GM19351 (cell line): ENCODE data around the gene GPSM1.

Experiments used
- ATAC-seq: cut with Tn5 transposase; IDR thresholded peaks from one replicate; pipeline ENCODE4 v1.9.1; 2021; ENCODE audit warnings: mild to moderate bottlenecking, moderate library complexity; ENCODE audit not compliant: unreplicated experiment

Gene GPSM1

DNA sequence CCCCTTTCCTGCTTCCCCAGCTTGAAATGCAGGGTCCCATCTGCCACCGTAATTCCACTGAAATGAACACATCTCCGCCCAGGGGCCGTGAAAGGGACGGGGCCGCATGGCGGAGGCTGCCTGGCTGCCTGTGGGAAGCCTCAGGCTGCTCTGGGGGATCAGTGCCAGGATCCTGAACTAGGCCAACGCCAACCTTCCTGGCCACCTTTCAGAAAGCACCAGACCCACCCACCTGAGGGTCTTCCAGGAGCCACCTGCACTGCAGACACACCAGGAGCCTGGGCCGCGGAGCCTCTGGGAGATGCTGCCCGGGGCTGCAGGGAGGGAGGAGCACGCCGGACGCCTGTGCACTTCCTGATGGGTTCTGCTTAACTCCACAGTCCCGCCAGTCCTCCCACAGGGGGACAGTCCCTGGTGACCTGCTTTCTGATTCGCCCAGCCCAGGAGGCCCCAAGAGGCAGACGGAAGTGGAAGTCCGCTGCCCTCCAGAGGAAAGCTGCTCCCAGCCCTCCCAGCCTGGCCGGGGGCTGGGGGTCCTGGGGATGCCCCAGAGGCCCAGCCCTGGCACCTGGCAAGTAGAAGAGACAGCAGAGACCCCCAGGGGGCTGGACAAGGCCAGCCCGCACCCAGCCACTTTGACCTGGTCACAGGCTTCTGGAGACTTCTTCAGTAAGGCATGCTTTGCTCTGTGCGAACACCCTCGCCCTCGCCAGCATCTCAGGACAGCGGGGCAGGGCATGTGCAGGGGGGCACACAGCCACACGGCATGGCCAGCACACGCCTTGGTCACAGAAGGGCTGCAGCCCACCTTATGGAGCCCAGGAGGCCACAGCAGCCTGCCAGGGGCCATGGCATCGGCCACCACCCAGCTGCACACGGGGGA lies 46.2 kb downstream of the GPSM1 start, which contains the start of gene CARD9:
TSS of gene CARD9 (minus strand) at position 370 of the 883 bp plus-strand sequence. CDS start 1,591 bp downstream, outside the sequence.
- ATAC-seq, result no peak

GRCh38 chr9:136374183-136374575 lies 46.8 kb downstream of the GPSM1 start:
- no peak for ATAC-seq

- ATAC-seq, result no peak
Observed at GRCh38 chr9:136375096-136375495, 47.8 kb downstream of the GPSM1 start.

DNA sequence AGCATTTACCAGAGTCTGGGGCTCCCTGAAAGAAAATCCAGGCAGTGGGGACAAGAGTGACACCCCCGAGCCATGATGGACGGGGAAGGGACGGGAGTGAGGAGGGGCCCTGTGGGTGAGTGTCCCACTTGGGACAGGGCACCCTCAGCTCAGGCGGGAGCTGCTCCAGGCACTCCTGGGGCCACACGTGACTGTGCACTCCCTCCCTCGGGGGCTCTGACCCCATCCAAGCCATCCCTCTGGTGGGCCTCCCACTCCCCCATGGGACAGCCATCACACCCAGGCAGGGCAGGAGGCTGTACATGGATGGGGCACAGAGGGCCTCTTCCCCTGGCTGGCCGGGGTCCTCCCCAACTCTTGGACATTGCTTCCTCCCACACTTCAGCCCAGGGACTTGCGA lies 49.1 kb downstream of the GPSM1 start:
- ATAC-seq, result no peak

- no peak for ATAC-seq
Observed at GRCh38 chr9:136377341-136378169, 50.2 kb downstream of the GPSM1 start.

DNA sequence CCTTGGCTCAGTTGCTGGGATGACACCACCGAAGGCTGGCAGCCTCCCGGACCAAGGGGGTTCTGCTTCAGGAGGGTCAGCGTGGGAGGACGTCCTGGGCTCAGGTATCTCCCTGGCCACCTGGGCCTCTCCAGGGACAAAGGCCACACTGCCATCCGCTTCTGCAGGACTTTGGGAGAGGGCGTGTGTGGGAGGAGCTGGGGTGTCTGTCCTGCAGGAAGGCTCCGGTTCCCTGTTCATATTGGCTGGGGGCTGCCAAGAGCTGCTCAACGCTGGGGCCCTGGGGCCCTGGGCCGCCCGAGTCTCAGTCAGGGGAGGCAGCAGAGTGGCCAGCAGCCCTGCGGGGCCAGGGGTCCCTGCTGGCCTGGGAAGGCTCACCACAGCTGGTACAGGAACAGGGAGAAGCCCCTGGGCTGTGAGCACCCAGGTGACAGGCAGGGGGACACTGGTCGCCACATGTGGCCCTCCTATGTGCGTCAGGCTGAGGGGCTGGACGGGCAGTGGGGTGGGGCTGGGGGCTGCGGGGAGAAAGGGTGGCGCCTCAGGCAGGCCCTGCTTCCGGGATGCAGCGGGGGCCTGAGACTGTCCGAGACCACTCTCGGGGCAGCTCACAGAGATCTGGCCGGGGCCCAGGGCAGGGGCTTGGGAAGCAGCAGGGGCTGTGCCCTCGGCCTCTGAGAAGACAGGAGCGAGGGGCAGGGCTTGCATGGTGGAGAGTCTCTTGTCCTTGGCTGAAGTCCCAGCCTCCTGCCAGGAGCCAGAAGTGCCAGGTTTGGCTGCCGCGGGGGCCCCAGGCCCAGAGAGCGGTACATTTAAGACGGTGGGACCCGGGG lies 51.0 kb downstream of the GPSM1 start:
- ATAC-seq, result no peak

- ATAC-seq, result no peak
Observed at GRCh38 chr9:136379003-136379287, 51.6 kb downstream of the GPSM1 start.

DNA sequence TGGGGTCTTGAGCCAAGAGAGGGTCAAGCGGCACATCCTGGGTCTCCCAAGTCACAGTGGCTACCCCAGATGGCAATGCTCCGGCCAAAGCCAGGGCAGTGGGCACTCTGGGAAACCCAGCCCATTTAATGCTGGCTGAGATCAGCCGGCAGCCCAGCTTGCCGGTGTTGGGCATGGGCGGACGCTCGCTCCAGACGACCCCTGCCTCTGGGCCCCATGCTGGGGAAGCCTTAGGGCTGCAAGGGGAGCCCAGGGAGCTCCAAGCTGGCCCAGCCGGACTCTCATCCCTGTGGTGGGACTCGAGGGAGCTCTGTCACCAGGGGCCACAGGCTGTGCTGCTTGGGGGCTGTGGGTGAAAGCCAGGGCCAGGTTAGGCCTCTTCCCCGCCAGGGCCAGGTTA lies 52.1 kb downstream of the GPSM1 start:
- ATAC-seq, result no peak

GRCh38 chr9:136379891-136380290 lies 52.6 kb downstream of the GPSM1 start:
- ATAC-seq, result no peak

DNA sequence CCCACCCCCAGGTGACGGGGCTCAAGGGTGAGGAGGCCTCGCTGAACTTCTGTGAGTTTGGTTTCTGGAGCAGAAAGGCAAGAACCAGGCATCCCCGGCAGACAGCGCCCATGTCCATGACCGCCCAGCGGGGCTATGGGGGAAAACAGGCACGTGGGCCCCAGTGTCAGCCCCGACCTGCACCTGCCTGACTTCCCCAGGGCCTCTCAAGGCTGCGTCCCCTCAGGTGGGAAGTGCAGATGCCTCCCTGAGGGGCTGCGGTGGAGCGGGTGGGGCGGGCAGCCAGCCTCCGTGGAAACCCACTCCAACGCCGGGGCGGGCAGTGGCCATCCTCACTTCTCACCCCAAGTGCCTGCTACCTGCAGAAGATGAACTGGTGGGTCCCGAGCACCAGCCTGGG lies 53.0 kb downstream of the GPSM1 start:
- ATAC-seq, result no peak

DNA sequence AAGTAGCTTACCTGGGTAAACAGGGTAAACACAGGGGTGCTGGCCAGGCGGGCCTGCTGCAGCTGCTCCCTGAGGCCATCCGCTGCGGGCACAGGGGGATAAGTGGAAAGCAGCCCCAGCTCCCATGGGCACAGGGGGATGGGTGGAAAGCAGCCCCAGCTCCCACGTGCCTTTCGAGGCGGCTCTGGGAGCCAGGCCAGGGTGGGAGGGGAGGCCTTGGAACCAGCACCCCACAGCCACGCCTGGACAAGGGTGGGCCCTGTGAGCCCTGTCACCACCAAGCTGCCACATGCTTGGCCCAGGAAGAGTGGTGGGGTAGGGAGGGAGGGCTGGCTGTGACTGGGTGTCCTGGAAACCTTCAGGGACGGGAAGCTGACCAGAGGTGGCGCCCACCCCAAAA lies 54.0 kb downstream of the GPSM1 start:
- no peak for ATAC-seq

GRCh38 chr9:136381966-136382513 lies 54.7 kb downstream of the GPSM1 start:
- no peak for ATAC-seq

DNA sequence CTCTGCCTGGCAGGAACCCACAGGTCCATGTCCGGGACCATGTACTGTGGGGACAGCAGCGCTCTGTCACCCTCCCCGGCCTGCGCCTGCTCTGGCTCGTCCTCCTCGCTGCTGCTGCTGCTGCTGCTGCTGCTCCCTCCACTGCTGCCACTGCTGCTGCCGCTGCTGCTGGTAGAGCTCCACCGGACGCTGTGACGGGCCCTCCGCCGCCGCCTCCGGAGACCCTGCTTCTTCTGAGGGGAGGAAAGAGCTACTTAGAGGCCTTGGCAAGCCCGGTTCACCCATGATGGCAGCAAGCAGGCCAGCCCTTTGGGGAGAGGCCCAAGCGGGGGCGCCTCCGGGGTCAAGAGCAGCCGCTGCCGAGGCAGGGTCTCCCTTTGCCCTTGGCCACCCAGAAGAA lies 56.1 kb downstream of the GPSM1 start:
- ATAC-seq, result no peak

- no peak for ATAC-seq
Observed at GRCh38 chr9:136385015-136385414, 57.7 kb downstream of the GPSM1 start.

GRCh38 chr9:136386018-136386417 lies 58.7 kb downstream of the GPSM1 start:
- no peak for ATAC-seq

- no peak for ATAC-seq
Observed at GRCh38 chr9:136387217-136387616, 59.9 kb downstream of the GPSM1 start.

DNA sequence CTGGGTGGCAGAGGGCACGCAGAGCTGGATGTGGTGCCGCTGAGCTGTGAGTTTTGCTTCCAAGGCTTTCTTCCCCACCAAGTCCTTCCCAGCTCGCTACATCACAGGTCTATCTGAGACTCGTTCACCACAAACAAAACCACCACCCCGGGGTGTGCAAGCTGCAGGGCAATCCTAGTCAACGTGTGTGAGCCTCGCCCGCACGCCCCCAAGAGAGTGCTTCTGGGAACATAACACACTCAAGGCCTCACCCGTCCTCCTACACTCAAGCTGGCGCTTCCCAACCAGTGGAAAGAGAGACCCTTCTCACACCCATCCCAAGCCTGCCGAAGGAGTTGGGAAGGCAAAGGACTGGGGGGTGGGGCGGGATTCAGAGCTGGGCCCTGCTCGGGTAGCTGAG lies 62.1 kb downstream of the GPSM1 start:
- no peak for ATAC-seq

DNA sequence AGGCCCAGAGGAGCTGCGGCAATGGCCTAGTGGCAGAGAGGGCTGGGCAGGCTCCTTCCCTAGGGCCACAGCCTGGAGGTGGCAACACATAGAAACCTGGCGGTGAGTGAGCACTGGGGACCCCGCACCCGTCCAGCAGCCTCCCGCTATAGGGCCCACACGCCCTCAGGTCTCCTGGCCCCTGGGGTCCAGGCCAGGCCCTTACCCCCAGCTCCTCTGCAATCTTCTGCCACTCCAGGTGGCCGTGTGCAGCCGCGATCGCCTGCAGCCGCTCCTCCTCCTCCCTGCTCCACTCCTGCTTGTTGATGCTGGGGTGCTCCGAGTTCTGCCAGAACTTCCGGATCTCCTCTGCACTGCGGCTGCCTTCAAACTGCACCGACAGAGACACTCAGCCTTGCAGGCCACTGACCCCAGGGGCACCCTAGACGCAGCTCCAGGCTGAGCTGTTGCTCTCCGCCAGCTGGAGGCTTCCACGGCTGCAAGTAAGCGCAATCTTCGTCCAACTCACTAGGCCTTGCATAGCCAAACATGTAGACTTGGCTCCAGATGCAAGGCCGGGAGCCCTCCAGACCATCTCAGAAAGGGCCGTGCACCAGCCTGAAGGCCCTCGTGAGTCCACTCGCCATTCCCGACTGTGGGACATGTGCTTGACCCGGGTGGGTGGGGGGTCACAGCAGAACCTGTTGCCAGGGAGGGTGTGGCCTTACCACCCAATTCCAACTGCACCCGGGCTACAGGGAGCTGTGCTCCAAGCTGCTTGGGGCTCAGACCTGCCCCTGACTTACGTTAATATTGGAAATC lies 64.6 kb downstream of the GPSM1 start:
- ATAC-seq, result no peak

GRCh38 chr9:136392538-136393449 lies 65.5 kb downstream of the GPSM1 start:
- ATAC-seq, result no peak
